Measurements from ENCODE around the gene EPB41L4A. TPM values are rescaled to one million over a fixed set of nuclear protein-coding genes. Genes with fewer than 3 reads are reported as not detected.

Gene EPB41L4A
- total RNA-seq, 1 donor: 0.72 TPM

DNA sequence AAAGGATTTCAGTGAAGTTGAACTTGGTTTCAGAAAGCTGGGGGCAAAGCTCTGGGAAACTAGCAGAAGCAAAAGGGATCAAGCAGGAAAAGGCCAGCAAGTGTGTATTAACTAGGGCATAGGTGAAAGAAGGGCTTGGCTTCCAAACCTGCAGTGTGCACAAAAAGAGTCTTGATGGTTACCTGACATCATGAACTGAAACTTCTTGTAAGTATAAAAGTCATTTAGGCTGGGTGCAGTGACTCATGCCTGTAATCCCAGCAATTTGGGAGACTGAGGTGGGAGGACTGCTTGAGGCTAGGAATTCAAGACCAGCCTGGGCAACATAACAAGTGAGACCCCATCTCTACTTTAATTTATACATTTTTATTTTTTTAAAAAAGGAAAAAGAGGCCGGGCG is 216.4 kb downstream of the EPB41L4A start:
- no peak overlapping the region for H2AFZ ChIP-seq (ENCODE audit: low read length)
- no peaks in the 10 kb centered on the region for H3K9me3 ChIP-seq (ENCODE audit: low read depth, low read length)
- no peak overlapping the region for H3K4me2 ChIP-seq (ENCODE audit: insufficient read depth, low read length)
- no peak for DNase-seq (ENCODE audit: insufficient read length, low spot score, missing footprints)
- no peaks in the 10 kb centered on the region for H3K36me3 ChIP-seq (ENCODE audit: insufficient read depth, low read length)
- no peaks in the 10 kb centered on the region for H3K4me1 ChIP-seq (ENCODE audit: insufficient read depth, low read length)
- no peaks in the 10 kb centered on the region for H3K27me3 ChIP-seq (ENCODE audit: insufficient read depth, low read length)
- no peak overlapping the region for H3K4me3 ChIP-seq (ENCODE audit: insufficient read depth, low read length)
- TF ChIP-seq, protein P1, sequence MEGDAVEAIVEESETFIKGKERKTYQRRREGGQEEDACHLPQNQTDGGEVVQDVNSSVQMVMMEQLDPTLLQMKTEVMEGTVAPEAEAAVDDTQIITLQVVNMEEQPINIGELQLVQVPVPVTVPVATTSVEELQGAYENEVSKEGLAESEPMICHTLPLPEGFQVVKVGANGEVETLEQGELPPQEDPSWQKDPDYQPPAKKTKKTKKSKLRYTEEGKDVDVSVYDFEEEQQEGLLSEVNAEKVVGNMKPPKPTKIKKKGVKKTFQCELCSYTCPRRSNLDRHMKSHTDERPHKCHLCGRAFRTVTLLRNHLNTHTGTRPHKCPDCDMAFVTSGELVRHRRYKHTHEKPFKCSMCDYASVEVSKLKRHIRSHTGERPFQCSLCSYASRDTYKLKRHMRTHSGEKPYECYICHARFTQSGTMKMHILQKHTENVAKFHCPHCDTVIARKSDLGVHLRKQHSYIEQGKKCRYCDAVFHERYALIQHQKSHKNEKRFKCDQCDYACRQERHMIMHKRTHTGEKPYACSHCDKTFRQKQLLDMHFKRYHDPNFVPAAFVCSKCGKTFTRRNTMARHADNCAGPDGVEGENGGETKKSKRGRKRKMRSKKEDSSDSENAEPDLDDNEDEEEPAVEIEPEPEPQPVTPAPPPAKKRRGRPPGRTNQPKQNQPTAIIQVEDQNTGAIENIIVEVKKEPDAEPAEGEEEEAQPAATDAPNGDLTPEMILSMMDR (IDR thresholded peaks at IDR 0.05; ENCODE audit: extremely low read depth, low read depth, low read length): no peak
- H3K27ac ChIP-seq (ENCODE audit: low read depth, low read length): no peak overlapping the region
- H3K79me2 ChIP-seq (ENCODE audit: insufficient read depth, low read length): no peaks in the 10 kb centered on the region
- H4K20me1 ChIP-seq (ENCODE audit: insufficient read depth, low read length): no peaks in the 10 kb centered on the region

DNA sequence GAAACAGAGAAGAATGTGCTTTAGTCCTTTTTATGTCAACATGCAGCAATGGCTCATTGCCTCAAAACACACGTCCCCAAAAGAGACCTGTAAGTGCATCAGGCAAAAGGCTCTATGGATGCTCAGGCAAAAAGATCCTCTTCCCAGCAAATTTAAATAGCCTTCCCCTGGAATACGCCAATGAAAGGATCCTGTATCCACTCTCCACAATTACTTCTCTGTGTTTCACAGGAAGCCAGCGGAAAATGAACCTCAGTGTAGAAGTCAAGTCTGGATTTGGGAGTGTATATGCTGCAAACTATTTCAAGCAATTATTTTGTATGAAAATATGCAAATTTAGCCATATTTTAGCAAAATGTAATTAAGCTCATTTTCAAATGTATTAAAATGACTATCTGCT is 217.9 kb downstream of the EPB41L4A start:
- Histone ChIP-seq H4K20me1 (ENCODE audit: insufficient read depth, low read length) (no peaks in the 10 kb centered on the region), H3K79me2 (ENCODE audit: insufficient read depth, low read length) (no peaks in the 10 kb centered on the region), H3K27ac (ENCODE audit: low read depth, low read length) (no peak overlapping the region), H3K36me3 (ENCODE audit: insufficient read depth, low read length) (no peaks in the 10 kb centered on the region), H3K27me3 (ENCODE audit: insufficient read depth, low read length) (peaks cover 7% of the 10 kb centered on the region), H3K4me2 (ENCODE audit: insufficient read depth, low read length) (no peak overlapping the region), H3K4me3 (ENCODE audit: insufficient read depth, low read length) (no peak overlapping the region), H2AFZ (ENCODE audit: low read length) (no peak overlapping the region), H3K9me3 (ENCODE audit: low read depth, low read length) (no peaks in the 10 kb centered on the region), H3K4me1 (ENCODE audit: insufficient read depth, low read length) (no peaks in the 10 kb centered on the region)
- no peak for DNase-seq (ENCODE audit: insufficient read length, low spot score, missing footprints)
- TF ChIP-seq, protein P1 (IDR thresholded peaks at IDR 0.05; ENCODE audit: extremely low read depth, low read depth, low read length): no peak

DNA sequence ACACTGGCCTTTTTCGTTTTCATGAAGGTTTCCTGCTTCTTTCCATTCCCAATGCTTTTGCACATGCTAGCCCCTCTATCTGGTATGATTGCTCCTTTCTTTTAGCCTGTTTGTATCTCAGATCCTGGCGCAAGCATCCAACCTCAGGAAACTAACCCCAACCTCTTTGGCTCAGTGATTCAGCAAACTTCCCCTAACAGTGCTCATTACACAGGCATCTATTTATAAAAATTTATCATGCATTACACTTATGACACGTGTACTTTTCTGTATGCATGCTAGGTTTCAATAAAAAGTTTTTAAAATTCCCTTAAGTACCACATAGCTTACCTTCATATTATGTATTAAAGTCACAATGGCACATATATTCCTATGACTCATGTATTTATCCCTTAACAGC is 218.9 kb downstream of the EPB41L4A start:
- Histone ChIP-seq H3K9me3 (ENCODE audit: low read depth, low read length) (no peaks in the 10 kb centered on the region), H3K27me3 (ENCODE audit: insufficient read depth, low read length) (peaks cover 7% of the 10 kb centered on the region), H3K4me3 (ENCODE audit: insufficient read depth, low read length) (no peak overlapping the region), H3K27ac (ENCODE audit: low read depth, low read length) (no peak overlapping the region), H3K79me2 (ENCODE audit: insufficient read depth, low read length) (no peaks in the 10 kb centered on the region), H3K4me2 (ENCODE audit: insufficient read depth, low read length) (no peak overlapping the region), H4K20me1 (ENCODE audit: insufficient read depth, low read length) (no peaks in the 10 kb centered on the region), H2AFZ (ENCODE audit: low read length) (no peak overlapping the region), H3K36me3 (ENCODE audit: insufficient read depth, low read length) (no peaks in the 10 kb centered on the region), H3K4me1 (ENCODE audit: insufficient read depth, low read length) (no peaks in the 10 kb centered on the region)
- TF ChIP-seq, protein P1 (IDR thresholded peaks at IDR 0.05; ENCODE audit: extremely low read depth, low read depth, low read length): no peak
- DNase-seq (ENCODE audit: insufficient read length, low spot score, missing footprints): no peak

DNA sequence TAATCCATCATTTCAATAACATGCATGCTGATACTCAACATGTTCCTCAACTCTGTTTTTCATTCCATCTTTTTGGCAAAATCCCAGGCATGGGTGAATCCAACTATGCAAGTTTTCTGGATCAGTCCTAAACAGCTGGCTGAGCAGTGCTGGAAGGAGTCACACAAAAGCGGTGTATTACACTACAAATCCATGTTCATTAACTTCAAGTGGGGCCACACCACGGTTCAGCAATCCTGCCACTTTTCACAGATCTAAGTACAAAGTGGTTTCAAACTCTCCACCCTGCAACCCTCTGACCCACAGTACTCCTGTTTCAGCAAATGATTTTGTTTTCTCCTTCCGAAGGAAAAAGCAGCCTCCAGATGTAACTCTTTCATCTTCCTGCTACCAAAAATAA is 222.5 kb downstream of the EPB41L4A start:
- TF ChIP-seq, protein P1 (IDR thresholded peaks at IDR 0.05; ENCODE audit: extremely low read depth, low read depth, low read length): no peak
- no peak for DNase-seq (ENCODE audit: insufficient read length, low spot score, missing footprints)
- Histone ChIP-seq H3K4me3 (ENCODE audit: insufficient read depth, low read length) (no peak overlapping the region), H3K27me3 (ENCODE audit: insufficient read depth, low read length) (peaks cover 7% of the 10 kb centered on the region), H4K20me1 (ENCODE audit: insufficient read depth, low read length) (no peaks in the 10 kb centered on the region), H3K9me3 (ENCODE audit: low read depth, low read length) (no peaks in the 10 kb centered on the region), H3K4me1 (ENCODE audit: insufficient read depth, low read length) (no peaks in the 10 kb centered on the region), H3K4me2 (ENCODE audit: insufficient read depth, low read length) (no peak overlapping the region), H3K36me3 (ENCODE audit: insufficient read depth, low read length) (no peaks in the 10 kb centered on the region), H3K79me2 (ENCODE audit: insufficient read depth, low read length) (no peaks in the 10 kb centered on the region), H3K27ac (ENCODE audit: low read depth, low read length) (no peak overlapping the region), H2AFZ (ENCODE audit: low read length) (no peak overlapping the region)
